GM18870 (cell line): Measurements from ENCODE around the gene SYT1.
"Not testable (repeated sequence)": the region's sequence is repeated elsewhere in the genome, so short reads cannot be mapped to it uniquely, and the experiment has no call there.

Experiments used
- ATAC-seq: cut with Tn5 transposase; IDR thresholded peaks from one replicate; pipeline ENCODE4 v1.9.1; 2021; ENCODE audit warnings: moderate library complexity; ENCODE audit not compliant: unreplicated experiment

The SYT1 gene

GRCh38 chr12:78864403-78864869 is at the start of gene SYT1:
Gene SYT1 (plus strand): TSS chr12:78864774.
- peak; percentile 18 for ATAC-seq

GRCh38 chr12:78818487-78818886 is 46.1 kb upstream of the SYT1 start:
- no peak for ATAC-seq

GRCh38 chr12:78820946-78821345 is 43.6 kb upstream of the SYT1 start:
- no peak for ATAC-seq

GRCh38 chr12:78824918-78825317 is 39.7 kb upstream of the SYT1 start:
- no peak for ATAC-seq

GRCh38 chr12:78829690-78830089 is 34.9 kb upstream of the SYT1 start:
- ATAC-seq, result no peak

GRCh38 chr12:78835493-78835892 is 29.1 kb upstream of the SYT1 start:
- no peak for ATAC-seq

- not testable (repeated sequence) for ATAC-seq
Observed at GRCh38 chr12:78840518-78841019, 24.0 kb upstream of the SYT1 start.

- ATAC-seq, result no peak
Observed at GRCh38 chr12:78853231-78853630, 11.3 kb upstream of the SYT1 start.

- peak; percentile 64 for ATAC-seq
Observed at GRCh38 chr12:78863482-78864402, 832 bp upstream of the SYT1 start.

- ATAC-seq, result no peak
Observed at GRCh38 chr12:78864870-78865463, 393 bp downstream of the SYT1 start.

GRCh38 chr12:78865516-78865915 is 942 bp downstream of the SYT1 start:
- no peak for ATAC-seq

- no peak for ATAC-seq
Observed at GRCh38 chr12:78866518-78866917, 1.9 kb downstream of the SYT1 start.

- no peak for ATAC-seq
Observed at GRCh38 chr12:78870539-78870938, 6.0 kb downstream of the SYT1 start.

- ATAC-seq, result no peak
Observed at GRCh38 chr12:78871566-78871965, 7.0 kb downstream of the SYT1 start.

GRCh38 chr12:78878459-78878858 is 13.9 kb downstream of the SYT1 start:
- no peak for ATAC-seq

- ATAC-seq, result no peak
Observed at GRCh38 chr12:78878866-78879265, 14.3 kb downstream of the SYT1 start.

GRCh38 chr12:78880078-78880477 is 15.5 kb downstream of the SYT1 start:
- no peak for ATAC-seq

- no peak for ATAC-seq
Observed at GRCh38 chr12:78881685-78882084, 17.1 kb downstream of the SYT1 start.

- no peak for ATAC-seq
Observed at GRCh38 chr12:78885466-78885865, 20.9 kb downstream of the SYT1 start.

- ATAC-seq, result no peak
Observed at GRCh38 chr12:78886719-78887407, 22.3 kb downstream of the SYT1 start.

- no peak for ATAC-seq
Observed at GRCh38 chr12:78887444-78887843, 22.9 kb downstream of the SYT1 start.
